B cell (primary cell): ENCODE results near the gene PEDS1.

ENCODE experiments used
- CTCF ChIP-seq: fragments of 200-600 bp; IDR thresholded peaks from one replicate; pipeline ENCODE4 v1.8.0; 2022; ENCODE audit warnings: antibody characterized with exemption, mild to moderate bottlenecking
- EZH2 ChIP-seq: IDR thresholded peaks from 2 replicates; pipeline ENCODE4 v1.6.1; 2012; ENCODE audit warnings: borderline replicate concordance, low read depth, mild to moderate bottlenecking, moderate library complexity, low read length; ENCODE audit not compliant: insufficient read depth, poor library complexity, severe bottlenecking

DNA sequence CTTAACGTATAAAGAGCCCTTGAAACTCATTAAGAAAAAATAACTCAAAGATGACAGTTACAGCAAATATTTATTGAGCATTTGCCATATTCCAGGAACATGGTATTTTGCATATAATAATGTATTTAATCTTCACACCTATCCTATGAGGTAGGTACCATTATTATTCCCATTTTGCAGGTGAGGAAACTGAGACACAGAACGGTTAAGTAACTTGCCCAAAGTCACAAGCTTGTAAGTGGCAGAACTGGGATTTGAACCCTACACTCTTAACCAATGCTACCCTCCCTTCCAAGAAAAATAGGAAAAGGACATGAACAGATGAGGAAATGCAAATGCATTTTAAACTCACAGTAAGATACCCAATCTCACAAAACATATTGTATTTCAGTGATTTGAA, 35.3 kb downstream of the PEDS1 start:
- TF ChIP-seq CTCF (no peak), EZH2 (no peak)
